ENCODE data around the gene NEK2.
A peak's percentile ranks its signal among the peaks of the same experiment; 100 is the strongest.

Gene NEK2

DNA sequence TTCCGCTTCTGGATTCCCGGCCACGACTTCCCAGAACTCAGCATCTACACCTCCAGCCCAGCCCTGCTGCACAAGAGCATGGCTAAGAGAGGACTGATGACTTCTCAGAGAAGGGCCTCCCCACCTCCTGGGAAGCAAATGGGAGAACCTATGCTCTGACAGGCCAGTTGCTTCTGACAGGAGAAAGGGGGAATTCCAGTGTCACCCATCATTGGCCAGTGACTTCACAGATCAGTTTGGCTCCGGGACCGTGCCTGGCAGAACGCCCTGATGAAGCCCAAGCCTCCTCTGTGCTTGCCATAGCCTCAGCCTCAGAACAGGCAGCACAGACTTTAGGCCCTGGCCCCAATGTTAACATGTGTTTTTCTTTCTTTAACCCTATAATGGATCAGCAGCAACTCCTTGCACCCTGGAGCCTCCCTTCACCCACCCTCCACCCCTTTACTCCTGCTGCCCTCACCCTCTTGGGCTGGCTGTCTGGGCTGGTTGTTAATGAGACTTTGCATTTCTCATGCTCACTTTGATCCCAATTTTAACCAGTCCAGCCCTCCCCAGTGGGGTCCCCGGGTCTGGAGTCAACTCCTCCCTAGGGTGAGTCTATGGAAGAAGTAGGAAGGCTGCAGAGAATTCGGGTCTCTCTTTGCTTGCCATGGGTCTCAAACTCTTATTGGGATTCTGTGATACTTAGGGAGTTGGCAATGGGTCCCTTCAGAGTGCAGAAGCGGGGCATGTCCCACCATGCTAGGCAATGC, 53.8 kb downstream of the NEK2 start:
- no peak for DNase-seq
- in situ Hi-C loops (cut with HindIII; ENCODE audit: low pct_ligation_motif_present, low pct_unique_long_range_greater_than_20kb, low sequenced_read_pairs), result no loop called here

DNA sequence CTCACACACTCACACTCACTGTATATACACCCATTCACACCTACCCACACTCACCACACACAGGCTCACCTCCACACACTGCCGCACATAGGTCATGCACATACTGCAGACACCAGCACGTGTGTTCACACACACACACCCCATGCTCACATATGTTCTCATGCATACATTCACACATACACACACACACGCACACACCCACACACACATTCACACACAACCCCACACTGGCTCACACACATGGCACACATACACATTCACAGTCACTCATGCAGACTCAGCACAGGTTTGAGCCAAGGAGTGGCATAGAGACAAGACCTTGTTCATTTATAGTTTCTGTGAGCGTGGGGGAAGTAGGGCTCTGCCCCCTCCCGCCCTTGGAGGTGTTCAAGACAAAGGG, 55.3 kb downstream of the NEK2 start:
- in situ Hi-C loops (cut with HindIII; ENCODE audit: low pct_ligation_motif_present, low pct_unique_long_range_greater_than_20kb, low sequenced_read_pairs), result no loop called here
- DNase-seq, result no peak

DNA sequence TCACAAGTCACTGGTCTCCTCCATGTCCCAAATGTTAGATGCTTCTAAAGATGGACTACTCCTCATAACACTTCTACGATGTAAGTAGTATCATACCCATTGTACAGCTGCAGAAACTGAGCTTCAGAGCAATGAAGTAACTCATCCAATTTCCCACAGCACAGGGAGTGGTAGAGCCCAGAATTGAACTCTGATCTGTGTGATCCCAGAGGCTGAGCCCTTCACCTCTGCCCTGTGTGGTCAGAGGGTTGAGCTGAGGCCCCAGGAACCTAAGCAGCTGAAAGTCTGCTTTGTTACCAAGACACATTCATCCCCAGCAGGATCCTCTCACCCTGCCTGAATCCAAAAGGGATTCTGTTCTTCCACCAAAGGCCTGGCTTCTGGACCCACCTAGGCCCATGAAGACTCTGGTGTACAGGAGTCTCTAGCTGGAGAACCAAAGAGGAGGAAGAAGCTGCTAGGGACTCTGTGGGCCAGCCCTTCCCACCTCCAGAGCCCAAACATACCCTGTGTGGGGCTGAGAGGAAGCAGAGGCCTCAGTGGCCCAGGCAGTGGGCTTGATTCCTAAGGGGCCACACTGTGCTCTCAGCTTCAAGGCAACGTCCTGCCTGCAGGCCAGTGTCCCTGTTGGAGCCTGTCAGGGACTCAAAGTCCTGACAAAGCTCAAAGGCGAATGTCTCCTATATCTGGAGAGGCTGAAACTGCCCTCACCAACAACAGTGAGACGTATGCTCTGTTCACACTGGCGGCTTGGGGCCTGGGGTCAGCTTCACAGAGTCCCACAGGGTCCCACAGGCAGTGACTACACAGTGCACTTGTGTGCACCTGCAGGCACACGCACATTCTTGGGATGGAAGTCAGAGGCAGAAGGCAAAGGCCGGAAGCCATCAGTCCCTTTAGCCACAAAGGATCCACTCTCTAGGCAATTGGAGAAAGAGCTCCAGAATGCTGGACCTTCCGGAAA, 56.1 kb downstream of the NEK2 start:
- no peak for DNase-seq
- in situ Hi-C loops (cut with HindIII; ENCODE audit: low pct_ligation_motif_present, low pct_unique_long_range_greater_than_20kb, low sequenced_read_pairs), result no loop called here

DNA sequence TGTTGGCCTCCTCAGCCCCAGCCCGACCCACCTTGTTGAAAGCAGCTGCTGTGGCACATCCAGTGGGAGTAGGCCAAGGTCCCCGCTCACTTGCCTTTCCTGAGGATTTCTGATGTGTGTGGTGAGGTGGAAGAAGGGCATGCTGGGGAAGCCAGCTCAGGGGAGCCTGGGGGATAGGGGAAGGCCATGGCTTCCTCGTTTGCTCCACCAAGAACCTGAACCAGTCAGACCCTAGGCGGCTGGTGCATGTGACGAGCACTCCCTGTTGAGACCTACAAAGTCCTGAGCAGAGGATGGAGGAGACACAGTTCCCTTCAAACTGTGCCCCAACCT, 58.5 kb downstream of the NEK2 start:
- DNase-seq, result no peak
- in situ Hi-C loops (cut with HindIII; ENCODE audit: low pct_ligation_motif_present, low pct_unique_long_range_greater_than_20kb, low sequenced_read_pairs), result no loop called here

DNA sequence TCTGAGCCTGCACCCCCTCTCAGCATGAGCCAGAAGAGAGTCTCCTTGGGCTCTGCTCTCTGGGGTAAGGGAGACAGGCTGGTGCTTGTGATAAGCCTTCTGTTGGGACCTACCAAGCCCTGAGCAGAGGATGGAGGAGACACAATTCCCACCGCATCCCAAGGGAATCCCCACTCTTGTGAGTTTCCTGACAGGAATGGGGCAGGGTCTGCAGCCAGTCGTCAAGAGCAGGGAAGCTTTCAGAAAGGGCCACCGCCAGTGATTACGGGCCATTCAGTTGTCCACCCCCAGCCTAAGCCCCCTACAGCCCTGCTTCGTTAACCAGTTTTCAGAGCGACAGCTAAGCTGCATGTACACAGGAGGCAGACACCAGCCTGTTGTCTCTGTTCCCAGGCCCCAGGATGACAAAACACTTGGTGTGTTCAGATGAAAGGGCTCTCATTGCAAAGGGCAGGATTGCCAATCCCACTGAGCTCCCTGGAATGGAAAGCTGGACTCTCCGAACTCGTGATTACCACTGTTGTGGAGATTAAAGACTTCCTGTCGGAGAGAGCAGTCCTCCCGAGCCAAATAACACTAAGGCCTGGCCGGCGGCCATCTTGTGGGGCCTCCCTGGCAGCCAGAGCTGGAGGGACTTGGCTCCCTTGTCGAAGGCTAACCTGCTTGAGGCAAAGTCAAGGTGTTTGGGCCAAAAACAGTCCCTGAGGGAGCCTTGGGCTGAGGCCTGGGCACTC, 59.0 kb downstream of the NEK2 start:
- in situ Hi-C loops (cut with HindIII; ENCODE audit: low pct_ligation_motif_present, low pct_unique_long_range_greater_than_20kb, low sequenced_read_pairs), result no loop called here
- DNase-seq, result no peak

DNA sequence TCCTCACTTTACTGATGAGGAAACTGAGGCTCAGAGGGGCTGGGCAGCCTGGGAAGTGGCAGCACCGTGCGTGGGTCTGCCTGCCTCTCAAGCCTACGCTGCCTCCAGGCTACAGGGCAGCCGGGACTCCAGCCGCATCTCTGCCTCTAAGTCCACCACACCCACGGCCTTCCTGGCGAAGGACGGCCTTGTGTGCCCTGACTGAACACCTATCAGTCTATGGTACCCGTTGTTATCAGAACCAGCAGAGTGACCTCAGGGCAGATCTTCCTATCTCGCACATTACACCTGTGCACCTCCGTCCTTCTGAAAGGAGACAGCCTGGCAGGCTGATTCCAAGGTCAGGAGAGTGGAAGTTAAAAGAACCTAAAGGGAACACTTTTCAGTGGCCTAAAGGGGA, 60.8 kb downstream of the NEK2 start:
- DNase-seq, result no peak
- in situ Hi-C loops (cut with HindIII; ENCODE audit: low pct_ligation_motif_present, low pct_unique_long_range_greater_than_20kb, low sequenced_read_pairs), result no loop called here

DNA sequence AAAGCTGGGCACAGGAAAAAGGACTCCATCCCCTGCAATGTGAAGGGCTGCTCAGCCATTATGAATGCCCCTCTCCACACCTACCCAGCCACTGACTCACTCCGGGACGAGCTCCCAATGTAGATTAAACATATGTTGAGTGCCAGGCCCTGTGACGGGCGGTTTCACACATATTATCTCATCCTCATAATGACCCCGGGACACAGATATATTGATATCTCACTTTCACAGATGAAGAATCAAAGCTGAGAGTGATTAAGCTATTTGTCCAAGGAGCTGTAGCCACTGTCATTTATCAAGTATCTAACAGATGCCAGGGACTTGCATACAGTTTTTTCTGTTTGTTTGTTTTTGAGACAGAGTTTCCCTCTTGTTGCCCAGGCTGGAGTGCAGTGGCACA, 61.5 kb downstream of the NEK2 start:
- in situ Hi-C loops (cut with HindIII; ENCODE audit: low pct_ligation_motif_present, low pct_unique_long_range_greater_than_20kb, low sequenced_read_pairs), result no loop called here

DNA sequence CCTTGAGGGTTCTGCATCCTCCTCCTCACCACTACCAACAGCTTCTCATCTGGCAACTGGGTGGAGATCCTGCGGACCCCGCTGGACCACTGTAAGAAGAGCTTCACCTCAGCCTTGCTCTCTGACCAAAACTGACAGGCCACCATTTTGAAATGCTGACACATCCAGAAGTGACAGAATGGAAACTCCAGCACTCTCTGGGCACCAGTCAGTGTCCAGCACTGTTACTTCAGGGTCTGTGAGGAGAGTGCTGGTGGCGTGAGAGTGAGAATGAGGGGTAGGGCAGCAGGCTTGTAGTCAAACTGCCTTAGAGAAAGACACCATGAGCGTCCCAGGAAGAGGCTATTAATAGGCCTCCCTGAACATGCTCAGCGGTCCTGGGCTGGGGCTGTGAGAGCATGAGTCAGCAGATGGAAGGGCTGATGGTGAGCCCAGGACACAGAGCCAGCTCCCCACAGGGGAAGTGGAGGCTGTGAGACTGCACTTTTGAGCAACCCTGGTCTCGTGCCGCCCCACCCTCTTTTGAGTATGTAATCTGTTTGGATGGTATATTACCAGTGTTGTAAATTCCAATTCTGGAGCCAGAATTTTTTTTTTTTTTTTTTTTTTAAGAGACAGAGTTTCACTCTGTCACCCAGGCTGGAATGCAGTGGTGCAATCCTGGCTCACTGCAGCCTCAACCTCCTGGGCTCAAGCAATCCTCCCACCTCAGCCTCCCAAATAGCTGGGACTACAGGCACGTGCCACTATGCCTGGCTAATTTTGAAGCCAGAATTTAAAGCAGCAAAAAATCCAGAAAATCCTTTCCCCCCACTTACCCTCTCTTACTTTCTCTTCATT, 62.1 kb downstream of the NEK2 start:
- in situ Hi-C loops (cut with HindIII; ENCODE audit: low pct_ligation_motif_present, low pct_unique_long_range_greater_than_20kb, low sequenced_read_pairs), result no loop called here
- peak; percentile 68 for DNase-seq

More for the DNA sequence above, 61.5 kb downstream of the NEK2 start:
- no peak for DNase-seq

DNA sequence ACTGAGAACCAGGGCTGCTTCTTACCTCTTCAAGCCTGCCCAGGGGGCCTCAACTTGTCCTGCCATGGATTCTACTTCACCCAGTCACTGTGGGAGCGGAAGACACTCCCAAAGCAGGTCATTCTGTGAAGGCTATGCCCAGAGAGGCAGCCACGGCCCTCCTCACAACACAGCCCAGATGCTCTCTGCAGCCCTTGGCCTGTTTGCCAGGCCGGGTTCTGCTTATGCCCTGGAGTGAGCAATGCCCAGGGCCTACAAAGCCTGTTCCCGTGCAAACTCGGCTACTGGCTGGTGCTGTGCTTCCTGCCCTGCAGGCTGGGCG, 62.7 kb downstream of the NEK2 start:
- in situ Hi-C loops (cut with HindIII; ENCODE audit: low pct_ligation_motif_present, low pct_unique_long_range_greater_than_20kb, low sequenced_read_pairs), result no loop called here
- DNase-seq, result no peak

Data from ACHN (cell line).